GM13977 (cell line): ENCODE measurements around the gene AFF3.

Experiments used
- DNase-seq: peaks from one replicate; pipeline ENCODE4 v3.0.0; 2012; ENCODE audit warnings: low spot score
- in situ Hi-C: fragments of 300-500 bp; cut with MboI; formaldehyde crosslinking; loops from one replicate; pipeline ENCODE4 v1.12.0; 2022; ENCODE audit warnings: low sequenced_read_pairs, low pct_unique_long_range_greater_than_20kb, mixed read lengths, inconsistent platforms; ENCODE audit not compliant: unreplicated experiment
- TF ChIP-seq, protein P1 (sequence below): IDR thresholded peaks from 2 replicates; pipeline ENCODE4 v1.5.1; 2012; ENCODE audit warnings: mild to moderate bottlenecking, control low read depth; ENCODE audit not compliant: insufficient read depth; ENCODE audit errors: extremely low read depth, missing control alignments

The AFF3 gene

DNA sequence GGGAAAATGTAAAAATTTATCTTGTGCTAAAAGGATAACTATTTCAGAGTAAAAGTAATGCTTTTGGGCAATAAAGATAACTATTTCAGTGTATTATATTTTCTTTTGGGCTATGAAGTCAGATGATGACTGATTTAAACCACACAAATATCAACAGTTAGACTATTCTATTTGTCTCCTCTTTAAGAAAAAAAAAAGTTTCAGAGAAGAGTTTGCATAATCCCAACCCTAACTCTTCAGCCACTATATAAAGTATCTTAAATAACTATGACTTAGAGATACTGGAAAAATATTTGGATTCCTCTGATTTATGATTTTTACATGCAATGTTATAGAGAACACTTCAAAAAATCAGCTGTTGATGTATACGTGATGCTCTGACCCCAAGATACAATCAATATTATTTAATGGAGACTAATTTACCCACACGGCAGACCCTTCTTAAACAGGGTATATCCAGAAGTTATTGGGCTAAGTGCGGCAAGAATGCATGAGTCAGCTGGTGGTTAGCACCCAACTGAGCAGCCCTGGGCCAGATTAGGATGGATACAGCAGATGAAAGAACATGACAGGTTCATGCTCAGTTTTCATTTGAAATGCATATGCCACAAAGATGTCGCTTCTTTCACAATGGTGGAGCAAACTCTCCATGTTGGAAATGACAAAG, 279.0 kb downstream of the AFF3 start:
- TF ChIP-seq, protein P1, sequence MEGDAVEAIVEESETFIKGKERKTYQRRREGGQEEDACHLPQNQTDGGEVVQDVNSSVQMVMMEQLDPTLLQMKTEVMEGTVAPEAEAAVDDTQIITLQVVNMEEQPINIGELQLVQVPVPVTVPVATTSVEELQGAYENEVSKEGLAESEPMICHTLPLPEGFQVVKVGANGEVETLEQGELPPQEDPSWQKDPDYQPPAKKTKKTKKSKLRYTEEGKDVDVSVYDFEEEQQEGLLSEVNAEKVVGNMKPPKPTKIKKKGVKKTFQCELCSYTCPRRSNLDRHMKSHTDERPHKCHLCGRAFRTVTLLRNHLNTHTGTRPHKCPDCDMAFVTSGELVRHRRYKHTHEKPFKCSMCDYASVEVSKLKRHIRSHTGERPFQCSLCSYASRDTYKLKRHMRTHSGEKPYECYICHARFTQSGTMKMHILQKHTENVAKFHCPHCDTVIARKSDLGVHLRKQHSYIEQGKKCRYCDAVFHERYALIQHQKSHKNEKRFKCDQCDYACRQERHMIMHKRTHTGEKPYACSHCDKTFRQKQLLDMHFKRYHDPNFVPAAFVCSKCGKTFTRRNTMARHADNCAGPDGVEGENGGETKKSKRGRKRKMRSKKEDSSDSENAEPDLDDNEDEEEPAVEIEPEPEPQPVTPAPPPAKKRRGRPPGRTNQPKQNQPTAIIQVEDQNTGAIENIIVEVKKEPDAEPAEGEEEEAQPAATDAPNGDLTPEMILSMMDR = no peak
- no peak for DNase-seq
- in situ Hi-C loops = no loop called here

DNA sequence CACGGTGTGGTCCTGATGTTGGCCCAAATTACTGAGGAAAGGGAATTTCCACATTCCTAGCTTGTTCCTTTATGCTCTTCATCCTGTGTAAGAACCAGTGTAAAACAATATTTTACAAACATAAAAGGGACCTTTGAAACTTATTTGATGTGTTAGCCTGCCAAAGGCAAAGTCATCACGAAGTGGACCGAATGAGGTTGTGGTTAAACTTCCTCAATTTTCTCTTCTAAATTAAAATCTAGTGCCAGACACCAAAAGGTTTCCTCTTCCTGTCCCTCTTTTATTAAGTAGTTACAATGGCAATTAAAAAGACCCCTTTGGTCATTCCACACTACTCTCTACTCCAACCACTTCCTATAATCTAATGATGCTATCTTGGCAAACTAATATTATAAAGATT, 279.8 kb downstream of the AFF3 start:
- no peak for DNase-seq
- TF ChIP-seq, protein P1 = no peak
- in situ Hi-C loops = no loop called here

DNA sequence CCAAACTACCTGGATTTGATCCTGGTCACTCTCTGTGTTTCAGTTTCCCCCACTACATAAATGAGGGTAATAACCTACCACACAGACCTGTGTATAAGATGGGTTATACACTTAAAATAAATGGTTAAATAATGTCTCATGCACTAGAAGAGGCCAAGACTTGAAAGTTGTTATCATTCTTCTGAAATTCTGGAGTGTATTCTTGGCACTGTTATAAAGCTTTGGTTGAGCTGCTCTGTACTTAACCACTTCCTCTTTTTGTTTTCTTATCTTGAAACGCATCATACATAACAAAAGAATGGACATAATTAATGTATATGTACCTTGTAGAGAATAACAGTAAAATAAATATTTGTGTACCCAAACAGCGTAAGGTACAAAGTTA, 281.0 kb downstream of the AFF3 start:
- peak; percentile 32 for DNase-seq
- TF ChIP-seq, protein P1 = no peak
- in situ Hi-C loops = no loop called here

DNA sequence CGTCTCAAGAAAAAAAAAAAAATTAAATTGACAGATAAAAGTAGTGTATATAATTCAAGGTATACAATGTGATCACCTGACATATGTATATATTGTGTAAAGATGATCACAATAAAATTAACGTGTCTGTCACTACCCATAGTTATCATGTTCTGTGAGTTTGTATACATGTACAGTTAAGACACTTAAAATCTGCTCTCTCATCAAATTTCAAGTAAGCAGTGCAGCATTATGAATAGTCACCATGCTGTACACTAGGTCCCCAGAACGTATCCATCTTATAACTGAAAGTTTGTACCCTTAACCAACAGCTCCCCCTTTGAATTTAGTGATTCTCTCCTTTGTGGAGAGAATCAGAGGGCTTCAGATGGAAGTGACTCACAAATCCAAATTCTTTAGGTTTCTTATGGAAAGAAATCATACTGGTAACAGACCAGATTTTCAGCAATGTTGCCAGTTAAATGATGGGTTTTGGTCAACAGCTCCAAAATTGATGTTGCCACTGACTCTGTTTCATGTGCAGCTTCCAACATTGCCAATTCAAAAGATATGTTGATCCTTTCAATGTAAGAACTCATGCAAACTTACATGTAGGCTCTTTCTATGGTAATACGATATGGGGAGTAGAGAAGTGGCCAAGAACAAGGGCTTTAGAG, 281.5 kb downstream of the AFF3 start:
- DNase-seq = no peak
- TF ChIP-seq, protein P1 = no peak
- in situ Hi-C loops = no loop called here

DNA sequence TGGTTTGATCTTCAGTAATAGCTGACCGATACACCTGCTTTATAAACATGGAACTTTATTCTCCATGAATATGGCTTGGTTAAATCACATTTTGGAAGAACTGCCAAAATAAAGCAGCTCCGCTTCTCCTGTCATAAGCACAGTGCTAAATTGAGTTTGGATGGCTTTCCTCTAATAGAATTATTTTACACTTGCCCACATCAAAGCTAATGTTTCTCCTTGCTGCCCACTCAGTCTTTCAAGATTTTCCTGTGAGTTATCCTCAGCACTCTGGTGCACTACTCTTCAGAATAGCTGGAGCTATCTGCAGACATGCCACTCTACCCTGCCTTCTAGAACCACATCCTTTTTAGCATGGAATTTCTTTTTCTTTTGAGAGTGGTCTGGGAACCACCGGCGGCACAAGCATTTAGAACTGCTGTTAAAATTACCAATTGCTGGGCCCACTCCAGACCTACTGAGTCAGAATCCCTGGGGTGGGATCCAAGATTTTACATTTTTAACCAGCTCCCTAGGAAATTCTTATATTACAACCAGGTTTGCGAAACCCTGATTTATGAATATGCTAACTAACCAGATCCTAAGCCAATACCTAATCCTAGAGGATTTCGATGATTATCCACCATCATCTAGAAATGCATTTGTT, 283.3 kb downstream of the AFF3 start:
- in situ Hi-C loops = no loop called here
- DNase-seq = no peak

DNA sequence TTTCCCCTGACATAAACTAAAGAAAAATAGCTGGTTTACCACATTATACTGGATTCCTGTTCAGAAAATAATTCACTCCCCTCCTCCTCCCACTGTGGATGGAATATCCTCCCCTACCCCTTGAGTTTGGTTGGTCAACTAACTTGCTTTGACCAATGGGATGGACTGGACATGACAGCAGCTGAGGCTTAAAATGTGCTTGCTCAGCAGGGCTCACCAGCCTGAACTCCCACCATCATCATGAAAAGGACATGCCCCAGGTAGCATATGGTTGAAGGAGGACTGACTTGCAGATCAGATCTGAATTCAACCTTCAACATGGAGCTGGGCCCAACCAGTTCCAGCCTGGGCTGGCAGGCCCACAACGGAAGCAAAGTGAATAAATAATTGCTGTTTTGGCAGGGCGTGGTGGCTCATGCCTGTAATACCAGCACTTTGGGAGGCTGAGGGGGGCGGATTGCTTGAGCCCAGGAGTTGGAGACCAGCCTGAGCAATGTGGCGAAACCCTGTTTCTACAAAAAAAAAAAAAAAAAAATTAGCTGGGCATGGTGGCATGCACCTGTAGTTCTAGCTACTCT, 284.4 kb downstream of the AFF3 start:
- TF ChIP-seq, protein P1 = no peak
- no peak for DNase-seq
- in situ Hi-C loops = no loop called here

More for the DNA sequence above, 283.3 kb downstream of the AFF3 start:
- TF ChIP-seq, protein P1 = no peak
